NCI-H128 (cell line): ENCODE results near the gene MEX3A.
A peak's percentile ranks its signal among the peaks of the same experiment; 100 is the strongest.

Experiments used
- DNase-seq: peaks from one replicate; lab custom pipeline; 2025; ENCODE audit not compliant: unreplicated experiment; lab: John Stamatoyannopoulos, UW

The MEX3A gene

GRCh38 chr1:156103521-156103947, 21.3 kb upstream of the MEX3A start:
- DNase-seq, result no peak

DNA sequence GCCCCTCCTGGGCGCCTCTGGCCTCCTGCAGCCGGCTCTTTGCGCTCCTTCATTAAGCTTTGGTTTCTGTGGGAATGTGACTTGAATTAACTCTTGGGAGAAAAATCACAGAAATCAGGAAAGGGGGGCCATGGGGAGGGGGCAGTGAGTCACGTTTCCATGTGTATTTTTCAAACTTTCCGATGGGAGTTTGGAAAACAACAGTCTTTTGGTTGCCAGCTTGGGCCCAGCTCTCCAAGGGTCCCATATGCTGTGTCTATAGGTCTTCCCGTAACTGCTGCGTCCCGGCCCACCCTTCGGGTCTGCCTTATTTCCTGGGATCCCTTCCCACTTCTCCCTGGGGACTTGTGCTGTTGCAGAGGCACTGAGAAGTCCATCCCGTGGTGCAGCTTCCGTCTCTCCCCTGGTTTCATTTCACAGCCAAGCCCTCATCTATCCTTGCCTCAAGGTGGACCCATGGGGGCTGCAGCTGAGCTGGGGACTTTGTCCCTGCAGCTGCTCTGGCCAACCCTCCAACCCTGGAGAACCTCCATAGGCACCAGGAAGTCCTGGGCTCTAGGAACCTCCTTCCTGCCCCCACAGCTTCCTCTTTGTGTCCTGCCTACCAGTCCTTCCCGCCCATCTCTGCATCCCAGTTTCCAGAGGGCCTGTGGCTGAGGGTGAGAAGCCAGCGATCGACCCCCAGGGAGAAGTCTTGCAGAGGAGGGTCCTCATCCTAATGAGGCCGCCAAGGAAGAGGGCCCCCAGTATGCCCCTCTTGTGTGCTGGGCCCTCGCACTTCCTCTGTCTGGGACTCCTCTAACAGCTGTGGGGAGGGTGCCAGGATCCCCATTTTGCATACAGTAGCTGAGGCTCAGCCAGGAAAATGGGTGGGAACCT, 20.6 kb upstream of the MEX3A start:
- DNase-seq, result no peak

DNA sequence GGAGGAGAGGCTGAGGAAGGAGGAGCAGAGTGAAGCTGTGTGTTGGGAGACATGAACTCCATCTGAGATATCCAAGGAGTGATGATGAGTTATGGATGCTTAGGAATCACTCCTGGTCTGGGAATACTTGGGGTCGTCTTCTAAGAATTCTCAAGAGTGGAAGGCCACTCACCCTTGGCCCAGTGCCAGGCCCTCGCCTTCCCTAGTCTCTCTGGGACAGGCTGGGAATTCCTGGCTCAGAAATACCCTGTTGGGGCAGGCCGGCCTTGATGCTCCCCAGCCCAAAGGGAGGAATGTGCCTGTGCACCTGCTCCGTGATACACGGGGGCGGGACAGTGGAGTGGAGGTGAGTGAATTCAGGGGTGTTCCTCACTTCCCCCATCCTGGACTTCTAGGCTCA, 19.6 kb upstream of the MEX3A start:
- no peak for DNase-seq

- DNase-seq, result no peak
These were observed 18.1 kb upstream of the MEX3A start for GRCh38 chr1:156100205-156100995.

DNA sequence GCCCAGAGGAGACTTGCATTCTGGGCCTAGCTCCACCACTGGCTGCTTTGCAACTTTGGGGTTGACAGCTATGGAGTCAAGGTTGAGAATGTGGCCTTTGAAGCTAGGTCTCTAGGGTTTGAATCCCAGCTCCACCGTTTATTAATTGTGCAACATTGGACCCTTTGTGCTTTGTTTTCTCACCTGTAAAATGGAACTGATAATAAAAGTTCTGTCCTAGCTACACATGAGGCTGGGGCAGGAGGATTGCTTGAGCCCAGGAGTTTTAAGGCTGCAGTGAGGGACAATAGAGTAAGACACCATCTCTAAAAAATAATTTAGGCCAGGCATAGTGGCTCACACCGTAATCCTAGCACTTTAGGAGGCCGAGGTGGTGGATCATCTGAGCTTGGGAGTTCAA, 17.0 kb upstream of the MEX3A start:
- DNase-seq, result no peak

GRCh38 chr1:156098784-156099183, 16.5 kb upstream of the MEX3A start:
- no peak for DNase-seq

- DNase-seq, result no peak
These were observed 15.4 kb upstream of the MEX3A start for GRCh38 chr1:156097499-156098178.

DNA sequence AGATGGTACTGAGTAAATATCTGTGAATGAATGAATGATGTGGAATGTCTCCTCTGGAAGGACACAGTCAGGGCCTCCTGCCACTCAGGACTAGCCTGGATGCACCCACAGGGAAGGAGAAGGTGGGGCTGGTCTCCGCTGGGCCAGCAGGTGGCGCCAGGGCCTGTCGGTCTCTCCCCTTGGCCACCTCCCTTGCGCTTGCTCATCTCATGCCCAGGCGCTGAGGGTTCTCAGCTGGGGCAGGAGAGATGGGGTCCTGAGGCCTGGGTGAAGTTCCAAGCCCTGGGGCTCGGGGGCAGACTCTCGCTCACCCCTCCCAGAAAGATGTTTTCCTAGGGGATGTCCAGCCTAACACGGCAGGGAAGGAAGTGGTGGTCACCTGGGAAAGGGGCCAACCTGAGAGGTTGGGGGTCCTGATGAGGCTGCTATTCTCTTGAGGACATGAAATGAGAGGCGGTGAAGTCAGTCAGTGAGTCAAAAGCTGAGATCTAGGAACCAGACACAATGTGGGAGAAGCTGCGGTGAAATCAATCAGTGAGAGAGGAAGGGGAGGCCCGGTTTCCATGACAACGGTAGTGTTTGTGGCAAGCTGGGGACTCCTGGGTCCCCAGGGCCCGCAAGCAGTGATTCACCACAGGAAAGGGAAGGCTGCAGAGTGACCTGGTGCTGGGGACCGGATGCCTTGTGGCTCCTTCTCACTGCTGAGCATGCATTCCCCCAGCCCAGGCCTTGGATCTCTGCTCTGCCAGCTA, 14.6 kb upstream of the MEX3A start:
- no peak for DNase-seq

GRCh38 chr1:156095906-156096508, 13.7 kb upstream of the MEX3A start:
- DNase-seq, result no peak

- no peak for DNase-seq
These were observed 9.3 kb upstream of the MEX3A start for GRCh38 chr1:156091610-156092009.

DNA sequence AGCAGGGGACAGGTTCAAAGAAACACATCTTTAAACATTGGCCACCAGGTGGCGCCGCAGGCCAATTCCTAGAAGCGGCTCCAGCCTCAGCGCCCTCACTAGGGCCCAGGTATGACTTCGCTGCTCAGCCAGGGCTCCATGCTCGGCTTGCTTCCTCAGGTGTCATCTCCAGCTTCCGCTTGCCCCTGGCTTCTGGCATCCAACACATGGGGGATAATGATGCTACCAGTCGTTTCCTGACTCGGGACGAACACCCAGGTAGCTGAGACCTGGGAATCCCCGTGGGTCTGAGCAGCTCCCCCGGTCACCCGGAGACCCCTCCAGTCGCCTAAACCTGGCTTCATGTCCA, 8.5 kb upstream of the MEX3A start:
- peak; percentile 87 for DNase-seq

DNA sequence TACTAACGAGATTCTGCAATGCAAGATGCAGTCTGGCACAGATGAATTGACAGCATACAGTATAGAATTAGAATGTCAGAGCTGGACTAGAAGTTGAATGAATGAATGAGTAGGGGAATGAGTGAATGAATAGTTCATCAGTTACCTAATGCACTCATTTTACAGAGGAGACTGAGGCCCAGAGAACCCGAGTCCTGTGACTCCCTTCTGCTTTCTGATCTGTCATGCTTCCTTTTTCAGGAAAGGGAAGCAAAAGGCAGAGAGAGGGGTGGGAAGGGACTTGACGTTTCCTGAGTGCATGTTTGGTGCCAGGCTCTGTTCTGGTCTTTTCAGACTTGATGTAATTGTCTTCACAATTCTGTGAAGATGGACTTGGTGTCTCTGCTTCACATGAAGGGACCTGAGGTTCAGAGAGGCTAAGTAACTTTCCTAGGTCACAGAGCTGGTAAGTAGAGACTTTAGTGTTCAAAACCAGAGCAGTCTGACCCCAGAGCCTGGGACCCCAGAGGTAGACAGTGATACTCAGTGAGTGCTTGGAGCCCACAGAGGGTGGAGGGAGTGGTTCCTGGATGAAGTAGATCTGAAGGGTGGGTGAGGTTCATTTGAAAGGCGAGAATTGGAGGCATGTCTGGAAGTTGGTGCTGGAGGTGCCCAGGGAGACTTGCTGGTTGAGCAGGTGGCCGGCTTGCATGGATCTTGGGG, 8.0 kb upstream of the MEX3A start:
- DNase-seq, result no peak

- no peak for DNase-seq
These were observed 7.4 kb upstream of the MEX3A start for GRCh38 chr1:156089704-156090103.

- no peak for DNase-seq
These were observed 4.0 kb upstream of the MEX3A start for GRCh38 chr1:156086256-156086662.

GRCh38 chr1:156083800-156084790, 1.8 kb upstream of the MEX3A start:
- no peak for DNase-seq

DNA sequence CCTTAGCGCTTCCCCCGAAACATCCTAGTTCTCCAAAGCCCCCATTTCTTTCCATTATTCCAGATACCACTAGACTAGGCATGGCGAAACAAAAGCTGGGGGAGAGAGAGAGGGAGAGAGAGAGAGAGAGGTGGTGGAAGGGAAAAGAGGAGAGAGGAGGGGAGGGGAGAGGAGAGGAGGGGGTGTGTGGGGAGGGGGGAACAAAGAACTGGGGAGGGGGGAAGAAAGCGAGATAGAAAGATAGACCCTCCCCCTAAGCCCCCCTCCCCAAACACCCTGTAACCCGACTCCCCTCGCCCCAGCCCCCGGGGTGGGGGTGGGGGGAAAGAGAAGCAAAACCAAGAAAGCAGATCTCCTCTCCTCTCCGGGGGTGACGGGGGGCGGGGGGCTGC, 352 bp downstream of the MEX3A start:
- DNase-seq, result no peak

DNA sequence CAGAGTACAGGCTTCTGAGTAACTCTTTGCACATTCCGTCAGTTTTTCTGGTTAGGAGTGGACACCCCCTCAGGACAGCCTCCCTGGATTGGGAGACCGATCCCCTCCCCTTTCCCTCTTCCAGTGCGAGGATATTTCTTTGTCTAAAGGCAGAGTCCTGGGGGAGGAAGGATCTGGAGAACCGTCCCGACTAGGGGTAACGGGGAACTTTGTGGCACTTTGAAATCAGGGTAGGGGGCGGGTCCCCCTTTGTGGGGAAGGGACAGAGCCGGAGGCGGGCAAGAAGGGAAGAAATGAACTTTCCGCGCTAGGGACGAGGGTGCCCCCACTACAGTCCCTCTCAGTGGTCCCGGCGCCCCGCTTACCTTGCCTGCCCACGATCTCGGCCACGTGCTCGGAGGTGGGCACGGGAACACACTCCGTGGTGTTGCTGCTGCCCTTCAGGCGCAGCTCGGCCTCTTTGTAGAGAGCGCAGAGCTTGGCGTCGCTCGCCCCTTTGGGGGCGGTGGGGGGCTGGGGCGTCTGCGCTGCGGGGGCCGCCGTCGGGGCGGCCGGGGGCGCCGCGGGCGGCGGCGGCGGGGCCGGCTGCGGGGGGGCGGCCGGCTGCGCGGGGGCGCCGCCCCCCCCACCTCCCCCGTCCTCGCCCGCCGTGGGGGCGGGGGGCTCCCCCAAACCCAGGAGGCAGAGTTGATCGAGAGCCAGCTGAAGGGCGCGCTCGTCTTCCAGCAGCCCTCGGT, 917 bp downstream of the MEX3A start:
- DNase-seq, result no peak

GRCh38 chr1:156080863-156081179, 1.4 kb downstream of the MEX3A start:
- no peak for DNase-seq
